K562 (cell line): ENCODE results near the gene LIF. TPM values are rescaled to one million over a fixed set of nuclear protein-coding genes. Genes with fewer than 3 reads are reported as not detected.

ENCODE experiments used
- ARID1B ChIP-seq: fragments of 450-650 bp; IDR thresholded peaks from 2 replicates; pipeline ENCODE4 v1.6.1; 2016; ENCODE audit warnings: antibody characterized with exemption, mild to moderate bottlenecking, inconsistent platforms
- ATF1 ChIP-seq, 2 experiments: fragments of 450-650 bp in 1 of 2; IDR thresholded peaks; 2 replicates each; pipeline ENCODE4 v1.6.1; 2016; ENCODE audit warnings: missing compliant biosample characterization in 1 of 2, missing genetic modification characterization in 1 of 2
- ATF3 ChIP-seq, 2 experiments: fragments of 450-650 bp in 1 of 2; sonication (generic) in 1 of 2; formaldehyde crosslinking in 1 of 2; IDR thresholded peaks in 1 of 2; conservative IDR thresholded peaks in 1 of 2; 2 replicates each; pipeline versions ENCODE4 v1.6.1 to v1.8.1; 2016 to 2023; ENCODE audit warnings: mild to moderate bottlenecking in 2 of 2, moderate library complexity in 2 of 2, inconsistent platforms in 1 of 2, missing genetic modification reagents in 1 of 2
- CREBBP ChIP-seq: IDR thresholded peaks from one replicate; pipeline ENCODE4 v1.6.1; 2012; ENCODE audit warnings: low read depth, mild to moderate bottlenecking, control low read depth, inconsistent platforms, low read length
- EGR1 ChIP-seq: fragments of 450-650 bp; conservative IDR thresholded peaks from 2 replicates; pipeline ENCODE4 v1.6.1; 2017; ENCODE audit warnings: mild to moderate bottlenecking
- ETS2 ChIP-seq: IDR thresholded peaks from 2 replicates; pipeline ENCODE4 v1.6.1; 2016; ENCODE audit warnings: borderline replicate concordance, missing genetic modification characterization, mild to moderate bottlenecking, moderate library complexity, missing compliant biosample characterization; ENCODE audit not compliant: poor library complexity, severe bottlenecking
- FOXK1 ChIP-seq: sonication (generic); formaldehyde crosslinking; IDR thresholded peaks from 2 replicates; pipeline ENCODE4 v1.8.0; 2022; ENCODE audit warnings: missing genetic modification reagents, mild to moderate bottlenecking, borderline replicate concordance
- FUS ChIP-seq: fragments of 200-400 bp; formaldehyde crosslinking; optimal IDR thresholded peaks from 2 replicates; pipeline ENCODE3; 2017; ENCODE audit warnings: low read depth, low read length
- HCFC1 ChIP-seq: IDR thresholded peaks from 2 replicates; pipeline ENCODE4 v1.6.1; 2012; ENCODE audit warnings: low read depth, low read length, improper control_type of control experiment
- HMGN3 ChIP-seq: IDR thresholded peaks from 2 replicates; pipeline ENCODE4 v1.6.1; 2011; ENCODE audit warnings: borderline replicate concordance, low read depth, mild to moderate bottlenecking, mixed read lengths, low read length; ENCODE audit not compliant: insufficient read length; ENCODE audit errors: extremely low read depth
- KAT7 ChIP-seq: sonication (generic); formaldehyde crosslinking; IDR thresholded peaks from 2 replicates; pipeline ENCODE4 v1.8.0; 2022; ENCODE audit warnings: missing genetic modification reagents, mild to moderate bottlenecking, borderline replicate concordance
- MTA1 ChIP-seq: fragments of 450-650 bp; IDR thresholded peaks from 2 replicates; pipeline ENCODE4 v1.6.1; 2017; ENCODE audit warnings: borderline replicate concordance
- PKNOX1 ChIP-seq: fragments of 450-650 bp; IDR thresholded peaks from 2 replicates; pipeline ENCODE4 v1.6.1; 2016
- PTTG1 ChIP-seq: fragments of 450-650 bp; IDR thresholded peaks from 2 replicates; pipeline ENCODE4 v1.6.1; 2016; ENCODE audit warnings: low read depth, mild to moderate bottlenecking, missing genetic modification characterization, missing compliant biosample characterization
- RBM34 ChIP-seq: fragments of 200-400 bp; formaldehyde crosslinking; IDR thresholded peaks from 2 replicates; pipeline ENCODE4 v1.6.1; 2018; ENCODE audit warnings: low read length, borderline replicate concordance; ENCODE audit not compliant: insufficient read depth
- TBL1XR1 ChIP-seq, 2 experiments: IDR thresholded peaks; 2 replicates each; pipeline ENCODE4 v1.6.1; 2012; ENCODE audit warnings: improper control_type of control experiment in 2 of 2, low read length in 2 of 2, mild to moderate bottlenecking in 1 of 2
- TEAD2 ChIP-seq: fragments of 450-650 bp; IDR thresholded peaks from 2 replicates; pipeline ENCODE4 v1.6.1; 2016; ENCODE audit warnings: missing genetic modification characterization, control low read depth, missing compliant biosample characterization
- XRCC4 ChIP-seq: IDR thresholded peaks from one replicate; pipeline ENCODE4 v1.6.1; 2011; ENCODE audit not compliant: insufficient read depth, insufficient read length; ENCODE audit errors: extremely low read depth
- ZNF239 ChIP-seq: fragments of 250-450 bp; sonication (Bioruptor Pico); IDR thresholded peaks from 2 replicates; pipeline ENCODE4 v1.4.0; 2020; ENCODE audit warnings: mild to moderate bottlenecking
- ZNF282 ChIP-seq: sonication (generic); formaldehyde crosslinking; IDR thresholded peaks from 2 replicates; pipeline ENCODE4 v1.8.1; 2023; ENCODE audit warnings: missing genetic modification reagents
- ZNF444 ChIP-seq: fragments of 250-450 bp; sonication (Bioruptor Pico); IDR thresholded peaks from 2 replicates; pipeline ENCODE4 v1.4.0; 2020; ENCODE audit warnings: mild to moderate bottlenecking, moderate library complexity
- ZNF764 ChIP-seq: fragments of 250-450 bp; sonication (Bioruptor Pico); IDR thresholded peaks from 2 replicates; pipeline ENCODE4 v1.4.0; 2020; ENCODE audit warnings: low read depth, mild to moderate bottlenecking, moderate library complexity
- polyA plus RNA-seq, 8 experiments: library from polyadenylated mRNA; depleted of rRNA in 4 of 8; stranded (reverse) in 5 of 8; unstranded in 3 of 8; fragments of >200 nt; fragmentation: Nextera tagmentation in 2 of 8; fragmentation: Illumina TruSeq in 1 of 8; extraction: Ambion mirVana in 2 of 8; extraction: Trizol in 1 of 8; gene quantifications; 2 replicates each; pipeline versions ENCODE4 v1.2.1 to v1.2.3, GENCODE V29; 2011 to 2014; ENCODE audit warnings: inconsistent platforms in 1 of 8, missing spikeins in 1 of 8
- total RNA-seq, 7 experiments: library from RNA; depleted of rRNA in 6 of 7; stranded (reverse); fragments of >200 nt in 6 of 7; fragmentation: Illumina TruSeq in 2 of 7; extraction: Trizol in 2 of 7; gene quantifications; 2 replicates each; pipeline versions ENCODE4 v1.2.1 to v1.2.3, GENCODE V29; 2011 to 2021; ENCODE audit warnings: low replicate concordance in 1 of 7
- TF ChIP-seq, protein P1 (sequence below), 2 experiments: fragments of 450-650 bp in 1 of 2; IDR thresholded peaks; 2 replicates each; pipeline ENCODE4 v1.6.1; 2011 to 2017; ENCODE audit warnings: low read depth in 2 of 2, antibody characterized with exemption in 1 of 2, borderline replicate concordance in 1 of 2, low read length in 1 of 2, mild to moderate bottlenecking in 1 of 2, mixed read lengths in 1 of 2; ENCODE audit not compliant: control insufficient read depth in 1 of 2

Gene LIF
- total and polyA plus RNA-seq, 9 of the 15 experiments (the other 6 are each of a cell fraction or from before 2014, with no cell fraction given) = 0.05 to 0.39 (median 0.18) TPM; not detected in 3

DNA sequence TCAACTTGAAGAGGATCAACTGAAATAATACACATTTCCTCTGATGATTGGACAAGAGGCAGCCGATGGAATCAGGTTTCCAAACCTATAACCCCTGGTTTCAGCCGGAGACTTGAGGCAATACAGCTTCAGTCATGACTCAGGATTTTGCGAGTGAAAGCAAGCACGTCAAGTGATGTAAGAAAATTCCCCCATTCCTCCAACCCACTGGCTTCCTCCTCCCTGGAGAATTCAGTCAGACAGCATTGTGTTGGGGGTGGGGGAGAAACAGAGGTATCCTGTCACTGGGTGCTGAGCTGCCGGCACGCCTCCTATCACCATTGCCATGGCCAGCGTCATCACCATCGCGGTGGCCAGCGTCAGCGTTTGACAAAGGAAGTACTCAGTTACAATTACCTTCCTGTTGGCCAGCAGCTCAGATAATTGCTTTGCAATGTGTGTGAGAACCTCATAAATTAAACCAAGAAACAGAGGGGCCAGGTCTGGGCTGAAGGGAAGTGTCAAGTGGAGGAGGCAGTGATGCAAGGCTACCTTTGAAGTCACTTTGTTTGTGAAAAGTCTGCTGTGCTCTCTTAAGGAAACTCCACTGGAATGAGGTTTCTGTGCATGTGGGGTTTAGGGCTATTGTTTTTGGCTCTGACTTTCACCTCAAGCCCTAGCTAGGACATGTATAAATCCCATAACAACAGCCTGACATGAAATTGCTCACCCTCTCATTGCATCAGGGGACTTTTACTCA lies 50.2 kb downstream of the LIF start (continued):
- TF ChIP-seq KAT7 (CRISPR knock-in tag) (no peak), ETS2 (tag) (no peak), PKNOX1 (peak; percentile 65), HCFC1 (no peak), FOXK1 (CRISPR knock-in tag) (no peak), TEAD2 (tag) (no peak), XRCC4 (no peak), ZNF239 (no peak), ATF1 (CRISPR knock-in tag; IDR thresholded peaks at IDR 0.05) (no peak), ATF1 (tag; IDR thresholded peaks at IDR 0.05) (peak; percentile 71), FUS (no peak), TBL1XR1 (IDR thresholded peaks at IDR 0.05; ENCODE audit: low read length in 2 of 2) (no peak), ATF3 (IDR thresholded peaks at IDR 0.05) (peak; percentile 69), ATF3 (CRISPR knock-in tag; conservative IDR thresholded peaks at IDR 0.05) (no peak), HMGN3 (no peak), ZNF282 (CRISPR knock-in tag) (no peak), MTA1 (no peak), CREBBP (no peak), RBM34 (no peak), ZNF444 (CRISPR knock-in tag) (no peak), ARID1B (no peak; the same call in 1 of the 2 replicates), ZNF764 (CRISPR knock-in tag) (no peak), EGR1 (0 out of 2 replicates have a peak, but pooled peaks have one; percentile 6), PTTG1 (tag) (no peak)
- TF ChIP-seq, protein P1, sequence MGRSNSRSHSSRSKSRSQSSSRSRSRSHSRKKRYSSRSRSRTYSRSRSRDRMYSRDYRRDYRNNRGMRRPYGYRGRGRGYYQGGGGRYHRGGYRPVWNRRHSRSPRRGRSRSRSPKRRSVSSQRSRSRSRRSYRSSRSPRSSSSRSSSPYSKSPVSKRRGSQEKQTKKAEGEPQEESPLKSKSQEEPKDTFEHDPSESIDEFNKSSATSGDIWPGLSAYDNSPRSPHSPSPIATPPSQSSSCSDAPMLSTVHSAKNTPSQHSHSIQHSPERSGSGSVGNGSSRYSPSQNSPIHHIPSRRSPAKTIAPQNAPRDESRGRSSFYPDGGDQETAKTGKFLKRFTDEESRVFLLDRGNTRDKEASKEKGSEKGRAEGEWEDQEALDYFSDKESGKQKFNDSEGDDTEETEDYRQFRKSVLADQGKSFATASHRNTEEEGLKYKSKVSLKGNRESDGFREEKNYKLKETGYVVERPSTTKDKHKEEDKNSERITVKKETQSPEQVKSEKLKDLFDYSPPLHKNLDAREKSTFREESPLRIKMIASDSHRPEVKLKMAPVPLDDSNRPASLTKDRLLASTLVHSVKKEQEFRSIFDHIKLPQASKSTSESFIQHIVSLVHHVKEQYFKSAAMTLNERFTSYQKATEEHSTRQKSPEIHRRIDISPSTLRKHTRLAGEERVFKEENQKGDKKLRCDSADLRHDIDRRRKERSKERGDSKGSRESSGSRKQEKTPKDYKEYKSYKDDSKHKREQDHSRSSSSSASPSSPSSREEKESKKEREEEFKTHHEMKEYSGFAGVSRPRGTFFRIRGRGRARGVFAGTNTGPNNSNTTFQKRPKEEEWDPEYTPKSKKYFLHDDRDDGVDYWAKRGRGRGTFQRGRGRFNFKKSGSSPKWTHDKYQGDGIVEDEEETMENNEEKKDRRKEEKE (IDR thresholded peaks at IDR 0.05; ENCODE audit: borderline replicate concordance in 1 of 2, control insufficient read depth in 1 of 2, low read depth in 2 of 2, low read length in 1 of 2) = no peak
